Gastrocnemius medialis (tissue), 4 donors: ENCODE measurements around the gene CHEK2.

Experiments
- CTCF ChIP-seq, 5 experiments: fragments of 450-650 bp in 3 of 5; fragments of 200-600 bp in 2 of 5; sonication (generic) in 2 of 5; IDR thresholded peaks in 4 of 5; conservative IDR thresholded peaks in 1 of 5; 1 replicate in 4 of 5; 2 replicates in 1 of 5; pipeline ENCODE4 v1.5.1; 2016 to 2019; ENCODE audit warnings: antibody characterized with exemption in 5 of 5, mild to moderate bottlenecking in 3 of 5, moderate library complexity in 3 of 5
- POLR2A ChIP-seq, 2 donors: fragments of 450-650 bp; IDR thresholded peaks; one replicate each; pipeline ENCODE4 v1.6.1; 2017; ENCODE audit warnings: antibody characterized with exemption in 2 of 2, mild to moderate bottlenecking in 2 of 2, moderate library complexity in 2 of 2

- TF ChIP-seq POLR2A (IDR thresholded peaks at IDR 0.05) (no peak), CTCF (IDR thresholded peaks at IDR 0.05 in 4 of 5, conservative IDR thresholded peaks at IDR 0.05 in 1 of 5) (no peak)
Measured at GRCh38 chr22:28703436-28703835, 38.2 kb downstream of the CHEK2 start.
